HG03066 (cell line): ENCODE measurements around the gene KIAA0930.

Source experiments
- ATAC-seq: cut with Tn5 transposase; IDR thresholded peaks from one replicate; pipeline ENCODE4 v1.9.1; 2021; ENCODE audit warnings: low read depth; ENCODE audit not compliant: unreplicated experiment

KIAA0930 gene

GRCh38 chr22:45154383-45154782 is 86.3 kb downstream of the KIAA0930 start:
- no peak for ATAC-seq

- ATAC-seq, result no peak
These were observed 89.2 kb downstream of the KIAA0930 start for GRCh38 chr22:45151503-45151902.

- no peak for ATAC-seq
These were observed 90.6 kb downstream of the KIAA0930 start for GRCh38 chr22:45150139-45150538.

GRCh38 chr22:45149671-45150070 is 91.0 kb downstream of the KIAA0930 start:
- no peak for ATAC-seq

GRCh38 chr22:45144916-45145315 is 95.8 kb downstream of the KIAA0930 start:
- ATAC-seq, result no peak

GRCh38 chr22:45142376-45142775 is 98.3 kb downstream of the KIAA0930 start:
- ATAC-seq, result no peak
